Body of pancreas (tissue), 4 donors: ENCODE measurements around the gene SGPL1.

Source experiments
- CTCF ChIP-seq, 7 experiments: fragments of 450-650 bp in 4 of 7; fragments of 200-600 bp in 3 of 7; sonication (generic) in 3 of 7; IDR thresholded peaks; one replicate each; pipeline ENCODE4 v1.5.1; 2016 to 2019; ENCODE audit warnings: antibody characterized with exemption in 7 of 7
- POLR2A ChIP-seq, 3 donors: fragments of 450-650 bp; IDR thresholded peaks; one replicate each; pipeline ENCODE4 v1.6.1; 2016; ENCODE audit warnings: antibody characterized with exemption in 3 of 3, mild to moderate bottlenecking in 2 of 3

- TF ChIP-seq CTCF (IDR thresholded peaks at IDR 0.05), result no peak
- no peak for TF ChIP-seq POLR2A (IDR thresholded peaks at IDR 0.05)
Observed at GRCh38 chr10:70840836-70841235, 25.1 kb downstream of the SGPL1 start.
